ENCODE results near the gene WIPF2.

WIPF2 gene

GRCh38 chr17:40312131-40312731 is 93.1 kb downstream of the WIPF2 start:
- Histone ChIP-seq H3K79me1 (ENCODE audit: low read length) (peaks cover 2% of the 10 kb centered on the region), H4K8ac (ENCODE audit: low read depth, low read length) (no peak overlapping the region), H3K56ac (ENCODE audit: low read length) (no peak overlapping the region), H2AK5ac (ENCODE audit: low read length) (no peak overlapping the region), H3K4me3 (ENCODE audit: low read length) (no peak overlapping the region), H3K36me3 (ENCODE audit: control insufficient read depth, insufficient read depth, low read length) (no peaks in the 10 kb centered on the region), H4K5ac (ENCODE audit: low read length) (no peak overlapping the region), H3K23ac (ENCODE audit: low read length) (no peak overlapping the region), H3K4me1 (ENCODE audit: control insufficient read depth, low read depth, low read length) (peaks cover 18% of the 10 kb centered on the region), H3K18ac (ENCODE audit: low read length) (no peak overlapping the region), H3K4me2 (ENCODE audit: low read length) (no peak overlapping the region), H3K79me2 (ENCODE audit: control insufficient read depth, insufficient read depth, low read length) (no peaks in the 10 kb centered on the region), H3K4ac (ENCODE audit: low read depth, low read length) (no peak overlapping the region), H2BK15ac (replicated peaks; ENCODE audit: low read depth) (no peak overlapping the region), H3K27ac (ENCODE audit: low read depth, low read length) (no peak overlapping the region), H3K27me3 (ENCODE audit: insufficient read depth, low read length, poor library complexity) (no peaks in the 10 kb centered on the region), H2BK5ac (ENCODE audit: low read length) (no peak overlapping the region), H2BK120ac (ENCODE audit: low read depth, low read length) (no peak overlapping the region), H3K9ac (ENCODE audit: low read length) (no peak overlapping the region)
- no peak for DNase-seq
- no CpG with 5 or more reads among the region's 7 CpGs for WGBS (ENCODE audit: extremely low coverage, insufficient coverage, low lambda C conversion rate)

- no peaks in the 10 kb centered on the region for H3K36me3 ChIP-seq (ENCODE audit: control insufficient read depth, insufficient read depth, low read length)
- H3K18ac ChIP-seq (ENCODE audit: low read length) = no peak overlapping the region
- WGBS (ENCODE audit: extremely low coverage, insufficient coverage, low lambda C conversion rate) = no CpG with 5 or more reads among the region's 4 CpGs
- no peak overlapping the region for H2AK5ac ChIP-seq (ENCODE audit: low read length)
- peaks cover 2% of the 10 kb centered on the region for H3K79me1 ChIP-seq (ENCODE audit: low read length)
- no peak for DNase-seq
- no peak overlapping the region for H2BK5ac ChIP-seq (ENCODE audit: low read length)
- H3K9ac ChIP-seq (ENCODE audit: low read length) = no peak overlapping the region
- no peak overlapping the region for H3K4me3 ChIP-seq (ENCODE audit: low read length)
- H3K56ac ChIP-seq (ENCODE audit: low read length) = no peak overlapping the region
- H3K27ac ChIP-seq (ENCODE audit: low read depth, low read length) = no peak overlapping the region
- no peaks in the 10 kb centered on the region for H3K79me2 ChIP-seq (ENCODE audit: control insufficient read depth, insufficient read depth, low read length)
- peaks cover 11% of the 10 kb centered on the region for H3K4me1 ChIP-seq (ENCODE audit: control insufficient read depth, low read depth, low read length)
- no peak overlapping the region for H3K4ac ChIP-seq (ENCODE audit: low read depth, low read length)
- no peak overlapping the region for H3K4me2 ChIP-seq (ENCODE audit: low read length)
- no peak overlapping the region for H2BK120ac ChIP-seq (ENCODE audit: low read depth, low read length)
- H2BK15ac ChIP-seq (replicated peaks; ENCODE audit: low read depth) = no peak overlapping the region
- H4K5ac ChIP-seq (ENCODE audit: low read length) = no peak overlapping the region
- H3K27me3 ChIP-seq (ENCODE audit: insufficient read depth, low read length, poor library complexity) = no peaks in the 10 kb centered on the region
- no peak overlapping the region for H3K23ac ChIP-seq (ENCODE audit: low read length)
- no peak overlapping the region for H4K8ac ChIP-seq (ENCODE audit: low read depth, low read length)
Observed at GRCh38 chr17:40312893-40313667, 94.0 kb downstream of the WIPF2 start.

- Histone ChIP-seq H3K79me2 (ENCODE audit: control insufficient read depth, insufficient read depth, low read length) (peaks cover 2% of the 10 kb centered on the region), H3K79me1 (ENCODE audit: low read length) (peaks cover 4% of the 10 kb centered on the region), H3K4me1 (ENCODE audit: control insufficient read depth, low read depth, low read length) (peaks cover 9% of the 10 kb centered on the region), H3K27ac (ENCODE audit: low read depth, low read length) (no peak overlapping the region), H3K36me3 (ENCODE audit: control insufficient read depth, insufficient read depth, low read length) (no peaks in the 10 kb centered on the region), H4K5ac (ENCODE audit: low read length) (no peak overlapping the region), H3K4ac (ENCODE audit: low read depth, low read length) (no peak overlapping the region), H2BK5ac (ENCODE audit: low read length) (no peak overlapping the region), H3K56ac (ENCODE audit: low read length) (no peak overlapping the region), H3K4me2 (ENCODE audit: low read length) (no peak overlapping the region), H3K4me3 (ENCODE audit: low read length) (no peak overlapping the region), H3K18ac (ENCODE audit: low read length) (no peak overlapping the region), H3K27me3 (ENCODE audit: insufficient read depth, low read length, poor library complexity) (no peaks in the 10 kb centered on the region), H3K9ac (ENCODE audit: low read length) (no peak overlapping the region), H2AK5ac (ENCODE audit: low read length) (no peak overlapping the region), H4K8ac (ENCODE audit: low read depth, low read length) (no peak overlapping the region), H2BK15ac (replicated peaks; ENCODE audit: low read depth) (no peak overlapping the region), H3K23ac (ENCODE audit: low read length) (no peak overlapping the region), H2BK120ac (ENCODE audit: low read depth, low read length) (no peak overlapping the region)
- no CpG with 5 or more reads among the region's 7 CpGs for WGBS (ENCODE audit: extremely low coverage, insufficient coverage, low lambda C conversion rate)
- no peak for DNase-seq
Observed at GRCh38 chr17:40313668-40314583, 94.8 kb downstream of the WIPF2 start.

GRCh38 chr17:40314584-40314956 is 95.5 kb downstream of the WIPF2 start:
- no peak overlapping the region for H3K23ac ChIP-seq (ENCODE audit: low read length)
- H3K18ac ChIP-seq (ENCODE audit: low read length) = no peak overlapping the region
- H3K27ac ChIP-seq (ENCODE audit: low read depth, low read length) = no peak overlapping the region
- no peak overlapping the region for H3K9ac ChIP-seq (ENCODE audit: low read length)
- no peak overlapping the region for H2BK120ac ChIP-seq (ENCODE audit: low read depth, low read length)
- H3K4me2 ChIP-seq (ENCODE audit: low read length) = no peak overlapping the region
- H3K4me1 ChIP-seq (ENCODE audit: control insufficient read depth, low read depth, low read length) = peaks cover 11% of the 10 kb centered on the region
- DNase-seq = no peak
- no peak overlapping the region for H4K8ac ChIP-seq (ENCODE audit: low read depth, low read length)
- H3K79me2 ChIP-seq (ENCODE audit: control insufficient read depth, insufficient read depth, low read length) = peaks cover 3% of the 10 kb centered on the region
- H2AK5ac ChIP-seq (ENCODE audit: low read length) = no peak overlapping the region
- no peaks in the 10 kb centered on the region for H3K27me3 ChIP-seq (ENCODE audit: insufficient read depth, low read length, poor library complexity)
- no peak overlapping the region for H3K4me3 ChIP-seq (ENCODE audit: low read length)
- H3K4ac ChIP-seq (ENCODE audit: low read depth, low read length) = no peak overlapping the region
- H2BK15ac ChIP-seq (replicated peaks; ENCODE audit: low read depth) = no peak overlapping the region
- no peaks in the 10 kb centered on the region for H3K36me3 ChIP-seq (ENCODE audit: control insufficient read depth, insufficient read depth, low read length)
- H2BK5ac ChIP-seq (ENCODE audit: low read length) = no peak overlapping the region
- H3K56ac ChIP-seq (ENCODE audit: low read length) = no peak overlapping the region
- WGBS (ENCODE audit: extremely low coverage, insufficient coverage, low lambda C conversion rate) = no CpG with 5 or more reads among the region's 3 CpGs
- peaks cover 7% of the 10 kb centered on the region for H3K79me1 ChIP-seq (ENCODE audit: low read length)
- H4K5ac ChIP-seq (ENCODE audit: low read length) = no peak overlapping the region

- Histone ChIP-seq H3K56ac (ENCODE audit: low read length) (no peak overlapping the region), H2AK5ac (ENCODE audit: low read length) (no peak overlapping the region), H2BK120ac (ENCODE audit: low read depth, low read length) (no peak overlapping the region), H4K5ac (ENCODE audit: low read length) (no peak overlapping the region), H2BK15ac (replicated peaks; ENCODE audit: low read depth) (no peak overlapping the region), H3K4me3 (ENCODE audit: low read length) (no peak overlapping the region), H3K27ac (ENCODE audit: low read depth, low read length) (no peak overlapping the region), H4K8ac (ENCODE audit: low read depth, low read length) (no peak overlapping the region), H3K79me1 (ENCODE audit: low read length) (peaks cover 11% of the 10 kb centered on the region), H3K4ac (ENCODE audit: low read depth, low read length) (no peak overlapping the region), H3K4me1 (ENCODE audit: control insufficient read depth, low read depth, low read length) (peaks cover 9% of the 10 kb centered on the region), H3K4me2 (ENCODE audit: low read length) (no peak overlapping the region), H3K23ac (ENCODE audit: low read length) (no peak overlapping the region), H3K79me2 (ENCODE audit: control insufficient read depth, insufficient read depth, low read length) (peaks cover 3% of the 10 kb centered on the region), H3K9ac (ENCODE audit: low read length) (no peak overlapping the region), H2BK5ac (ENCODE audit: low read length) (no peak overlapping the region), H3K18ac (ENCODE audit: low read length) (no peak overlapping the region), H3K36me3 (ENCODE audit: control insufficient read depth, insufficient read depth, low read length) (no peaks in the 10 kb centered on the region), H3K27me3 (ENCODE audit: insufficient read depth, low read length, poor library complexity) (no peaks in the 10 kb centered on the region)
- no CpG with 5 or more reads among the region's 3 CpGs for WGBS (ENCODE audit: extremely low coverage, insufficient coverage, low lambda C conversion rate)
- no peak for DNase-seq
Observed at GRCh38 chr17:40315206-40315605, 96.1 kb downstream of the WIPF2 start.

All from mesendoderm (in vitro differentiated cells).